Measurements from ENCODE around the gene SCIMP. TPM values are rescaled to one million over a fixed set of nuclear protein-coding genes. Genes with fewer than 3 reads are reported as not detected.
A peak's percentile ranks its signal among the peaks of the same experiment; 100 is the strongest.

The SCIMP gene
- total RNA-seq, 1 experiment from 2014 or later = not detected

DNA sequence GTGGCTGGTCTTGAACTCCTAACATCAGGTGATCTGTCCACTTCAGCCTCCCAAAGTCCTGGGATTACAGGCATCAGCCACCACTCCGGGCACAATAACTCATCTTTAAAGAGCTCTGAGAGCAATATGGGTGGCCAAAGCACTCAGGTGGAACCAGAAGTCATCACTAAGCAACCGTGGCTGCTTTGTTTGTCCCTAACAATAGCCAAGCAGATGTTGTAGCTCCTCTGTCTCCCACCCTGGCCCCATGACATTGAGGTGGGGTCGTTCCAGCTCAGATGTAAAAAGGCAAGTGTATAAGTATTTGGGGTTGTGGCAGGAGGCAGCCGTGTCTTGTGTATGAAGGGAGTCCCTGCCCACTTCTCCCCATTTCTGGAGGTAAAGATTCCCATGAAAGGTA lies 3.7 kb upstream of the SCIMP start:
- H3K9me3 ChIP-seq (ENCODE audit: control insufficient read depth in 1 of 2, insufficient read depth in 1 of 2, low read depth in 1 of 2, low read length in 2 of 2) = no peaks in the 10 kb centered on the region
- H3K9me2 ChIP-seq (ENCODE audit: insufficient read depth) = no peaks in the 10 kb centered on the region
- CTCF ChIA-PET = no interaction called here
- H3K4me3 ChIP-seq (replicated peaks in 1 of 2; ENCODE audit: low read depth in 1 of 2, low read length in 2 of 2) = no peak overlapping the region
- RAD21 ChIA-PET (ENCODE audit: low non-redundant PET in 1 of 2, low total read pairs in 2 of 2, uncharacterized antibody in 2 of 2, unreplicated experiment in 2 of 2) = no interaction called here
- POLR2A ChIA-PET = no interaction called here
- H3K36me3 ChIP-seq (ENCODE audit: control insufficient read depth in 1 of 2, insufficient read depth in 2 of 2, low read length in 2 of 2) = no peaks in the 10 kb centered on the region
- DNase-seq (ENCODE audit: low read depth, low spot score) (no peak), ATAC-seq (no peak)
- BruUV-seq (replicated peaks) = no TSS peak
- H3K4me1 ChIP-seq (ENCODE audit: control insufficient read depth in 1 of 2, insufficient read depth in 2 of 2, low read length in 2 of 2) = no peaks in the 10 kb centered on the region
- TF ChIP-seq SRF (IDR thresholded peaks at IDR 0.05; ENCODE audit: low read depth) (no peak), ELF1 (IDR thresholded peaks at IDR 0.05; ENCODE audit: borderline replicate concordance, low read depth) (no peak), CBX3 (IDR thresholded peaks at IDR 0.05; ENCODE audit: low read depth) (no peak), ZBTB33 (IDR thresholded peaks at IDR 0.05; ENCODE audit: extremely low read depth, insufficient replicate concordance, low read length) (no peak), RAD21 (IDR thresholded peaks at IDR 0.05; ENCODE audit: low read depth) (no peak), SP1 (IDR thresholded peaks at IDR 0.05; ENCODE audit: low read depth) (no peak), POLR2A (IDR thresholded peaks at IDR 0.05; ENCODE audit: borderline replicate concordance, extremely low read depth, insufficient read depth, insufficient read length) (no peak), ZFX (IDR thresholded peaks at IDR 0.05) (no peak)
- no peak overlapping the region for H3K9ac ChIP-seq (ENCODE audit: low read length)
- no peaks in the 10 kb centered on the region for H4K20me1 ChIP-seq (ENCODE audit: insufficient read depth)
- intact Hi-C loops (cut with micrococcal nuclease) = no loop called here
- no peak overlapping the region for H3K4me2 ChIP-seq (ENCODE audit: low read length)
- H3K27me3 ChIP-seq (ENCODE audit: insufficient read depth, low read length) = no peaks in the 10 kb centered on the region
- H3K27ac ChIP-seq (ENCODE audit: low read depth, low read length) = no peak overlapping the region
- no peaks in the 10 kb centered on the region for H3K79me2 ChIP-seq (ENCODE audit: insufficient read depth, low read length)
- H2AFZ ChIP-seq (ENCODE audit: low read depth, low read length, poor library complexity, severe bottlenecking) = no peak overlapping the region

DNA sequence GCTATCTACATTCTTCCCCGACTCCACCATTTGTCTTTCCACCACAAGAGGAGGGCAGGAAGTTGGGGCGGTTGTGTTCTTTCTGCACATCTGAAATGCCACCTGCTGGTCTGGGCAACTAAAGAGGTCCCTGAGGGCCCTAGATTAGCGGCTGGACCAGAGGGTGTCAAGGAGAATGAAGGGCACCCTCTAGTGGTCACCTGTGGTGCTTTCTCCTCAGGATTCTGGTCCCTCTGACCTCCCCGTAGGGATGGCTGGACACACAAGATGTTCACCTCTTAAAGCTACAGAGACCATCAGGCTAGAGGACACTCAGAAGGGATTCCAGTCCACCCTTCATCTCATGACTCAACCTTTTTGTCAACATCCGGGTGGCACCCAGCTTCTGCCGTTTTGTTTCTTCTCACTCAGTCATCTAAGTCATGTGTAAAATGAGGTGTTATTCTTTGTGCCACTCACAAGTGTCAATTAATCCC lies 2.9 kb upstream of the SCIMP start:
- no peaks in the 10 kb centered on the region for H4K20me1 ChIP-seq (ENCODE audit: insufficient read depth)
- H3K9ac ChIP-seq (ENCODE audit: low read length) = no peak overlapping the region
- BruUV-seq (replicated peaks) = no TSS peak
- H2AFZ ChIP-seq (ENCODE audit: low read depth, low read length, poor library complexity, severe bottlenecking) = no peak overlapping the region
- intact Hi-C loops (cut with micrococcal nuclease) = no loop called here
- ChIA-PET POLR2A (no interaction called here), CTCF (interaction anchor here (0.6 to 0.7 kb wide), 4 partner anchors 9 to 32 kb away, joined by 3 to 5 read pairs (median 4); no protein-coding TSS in a partner anchor), RAD21 (ENCODE audit: low non-redundant PET in 1 of 2, low total read pairs in 2 of 2, uncharacterized antibody in 2 of 2, unreplicated experiment in 2 of 2) (no interaction called here)
- H3K79me2 ChIP-seq (ENCODE audit: insufficient read depth, low read length) = no peaks in the 10 kb centered on the region
- ATAC-seq = peak; percentile 99
- no peaks in the 10 kb centered on the region for H3K27me3 ChIP-seq (ENCODE audit: insufficient read depth, low read length)
- no peaks in the 10 kb centered on the region for H3K9me3 ChIP-seq (ENCODE audit: control insufficient read depth in 1 of 2, insufficient read depth in 1 of 2, low read depth in 1 of 2, low read length in 2 of 2)
- H3K4me1 ChIP-seq (ENCODE audit: control insufficient read depth in 1 of 2, insufficient read depth in 2 of 2, low read length in 2 of 2) = no peaks in the 10 kb centered on the region
- no peak overlapping the region for H3K4me3 ChIP-seq (replicated peaks in 1 of 2; ENCODE audit: low read depth in 1 of 2, low read length in 2 of 2)
- H3K4me2 ChIP-seq (ENCODE audit: low read length) = no peak overlapping the region
- H3K27ac ChIP-seq (ENCODE audit: low read depth, low read length) = no peak overlapping the region
- TF ChIP-seq TCF7L2 (IDR thresholded peaks at IDR 0.05; ENCODE audit: borderline replicate concordance, extremely low read depth, insufficient read depth, insufficient read length) = no peak
- TF ChIP-seq, protein P1, sequence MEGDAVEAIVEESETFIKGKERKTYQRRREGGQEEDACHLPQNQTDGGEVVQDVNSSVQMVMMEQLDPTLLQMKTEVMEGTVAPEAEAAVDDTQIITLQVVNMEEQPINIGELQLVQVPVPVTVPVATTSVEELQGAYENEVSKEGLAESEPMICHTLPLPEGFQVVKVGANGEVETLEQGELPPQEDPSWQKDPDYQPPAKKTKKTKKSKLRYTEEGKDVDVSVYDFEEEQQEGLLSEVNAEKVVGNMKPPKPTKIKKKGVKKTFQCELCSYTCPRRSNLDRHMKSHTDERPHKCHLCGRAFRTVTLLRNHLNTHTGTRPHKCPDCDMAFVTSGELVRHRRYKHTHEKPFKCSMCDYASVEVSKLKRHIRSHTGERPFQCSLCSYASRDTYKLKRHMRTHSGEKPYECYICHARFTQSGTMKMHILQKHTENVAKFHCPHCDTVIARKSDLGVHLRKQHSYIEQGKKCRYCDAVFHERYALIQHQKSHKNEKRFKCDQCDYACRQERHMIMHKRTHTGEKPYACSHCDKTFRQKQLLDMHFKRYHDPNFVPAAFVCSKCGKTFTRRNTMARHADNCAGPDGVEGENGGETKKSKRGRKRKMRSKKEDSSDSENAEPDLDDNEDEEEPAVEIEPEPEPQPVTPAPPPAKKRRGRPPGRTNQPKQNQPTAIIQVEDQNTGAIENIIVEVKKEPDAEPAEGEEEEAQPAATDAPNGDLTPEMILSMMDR (IDR thresholded peaks at IDR 0.05 in 2 of 3, conservative IDR thresholded peaks at IDR 0.05 in 1 of 3; ENCODE audit: borderline replicate concordance in 1 of 3, insufficient read depth in 1 of 3, low read depth in 2 of 3, low read length in 2 of 3) = peak; percentile 82 to 90 (median 89); a peak in 5 of 6 replicates
- TF ChIP-seq RAD21 (IDR thresholded peaks at IDR 0.05; ENCODE audit: low read depth) = peak; percentile 73
- H3K9me2 ChIP-seq (ENCODE audit: insufficient read depth) = no peaks in the 10 kb centered on the region
- peak; percentile 65 for DNase-seq (ENCODE audit: low read depth, low spot score)
- H3K36me3 ChIP-seq (ENCODE audit: control insufficient read depth in 1 of 2, insufficient read depth in 2 of 2, low read length in 2 of 2) = no peaks in the 10 kb centered on the region

Data from HCT116 (cell line).